ENCODE results near the gene IL22RA2. TPM values are rescaled to one million over a fixed set of nuclear protein-coding genes. Genes with fewer than 3 reads are reported as not detected.
A peak's percentile ranks its signal among the peaks of the same experiment; 100 is the strongest.

The IL22RA2 gene
- total and polyA plus RNA-seq, 9 of the 15 experiments (the other 6 are each of a cell fraction or from before 2014, with no cell fraction given) = 0.03 TPM; not detected in 8

- TF ChIP-seq BCL6 (CRISPR knock-in tag; IDR thresholded peaks at IDR 0.05) (no peak), FOXK1 (CRISPR knock-in tag; IDR thresholded peaks at IDR 0.05; ENCODE audit: borderline replicate concordance) (no peak), ZNF584 (CRISPR knock-in tag; IDR thresholded peaks at IDR 0.05; ENCODE audit: low read depth) (peak; percentile 4), CBX1 (IDR thresholded peaks at IDR 0.05; ENCODE audit: low read depth) (no peak), ATF7 (IDR thresholded peaks at IDR 0.05) (no peak), CSDE1 (IDR thresholded peaks at IDR 0.05) (no peak), KLF10 (CRISPR knock-in tag; IDR thresholded peaks at IDR 0.05) (no peak), SAFB (IDR thresholded peaks at IDR 0.05; ENCODE audit: borderline replicate concordance, low read depth, low read length) (no peak), THAP7 (CRISPR knock-in tag; IDR thresholded peaks at IDR 0.05) (no peak), KAT8 (IDR thresholded peaks at IDR 0.05; ENCODE audit: low read depth) (no peak), ETV1 (tag; conservative IDR thresholded peaks at IDR 0.05; ENCODE audit: low read depth) (peak; percentile 28; the same call in 1 of the 2 replicates), TRIM28 (IDR thresholded peaks at IDR 0.05) (peak; percentile 57)
Measured at GRCh38 chr6:137171053-137171374, 2.4 kb downstream of the IL22RA2 start (continued).

All from K562 (cell line).